ENCODE results near the gene SCCPDH. TPM values are rescaled to one million over a fixed set of nuclear protein-coding genes. Genes with fewer than 3 reads are reported as not detected.
A peak's percentile ranks its signal among the peaks of the same experiment; 100 is the strongest.

SCCPDH gene
- total RNA-seq, 4 donors from 2014 or later: 28.3 to 43.0 (median 35.1) TPM

- ATAC-seq (no peak), DNase-seq (no peak)
- Histone ChIP-seq H3K27me3 (no peaks in the 10 kb centered on the region), H3K36me3 (no peaks in the 10 kb centered on the region), H3K4me3 (no peak overlapping the region), H3K9me3 (no peaks in the 10 kb centered on the region), H3K27ac (peak overlapping the region in 1 of 4 donors; percentile 64), H3K4me1 (peaks cover 9 to 11% of the 10 kb centered on the region in 2 donors)
- intact Hi-C loops (cut with DNase I; ENCODE audit: low total_unique reads) (no loop called here), in situ Hi-C loops (cut with MboI; ENCODE audit: low sequenced_read_pairs in 4 of 4) (no loop called here)
- TF ChIP-seq POLR2A (IDR thresholded peaks at IDR 0.05): no peak
- TF ChIP-seq, protein P1, sequence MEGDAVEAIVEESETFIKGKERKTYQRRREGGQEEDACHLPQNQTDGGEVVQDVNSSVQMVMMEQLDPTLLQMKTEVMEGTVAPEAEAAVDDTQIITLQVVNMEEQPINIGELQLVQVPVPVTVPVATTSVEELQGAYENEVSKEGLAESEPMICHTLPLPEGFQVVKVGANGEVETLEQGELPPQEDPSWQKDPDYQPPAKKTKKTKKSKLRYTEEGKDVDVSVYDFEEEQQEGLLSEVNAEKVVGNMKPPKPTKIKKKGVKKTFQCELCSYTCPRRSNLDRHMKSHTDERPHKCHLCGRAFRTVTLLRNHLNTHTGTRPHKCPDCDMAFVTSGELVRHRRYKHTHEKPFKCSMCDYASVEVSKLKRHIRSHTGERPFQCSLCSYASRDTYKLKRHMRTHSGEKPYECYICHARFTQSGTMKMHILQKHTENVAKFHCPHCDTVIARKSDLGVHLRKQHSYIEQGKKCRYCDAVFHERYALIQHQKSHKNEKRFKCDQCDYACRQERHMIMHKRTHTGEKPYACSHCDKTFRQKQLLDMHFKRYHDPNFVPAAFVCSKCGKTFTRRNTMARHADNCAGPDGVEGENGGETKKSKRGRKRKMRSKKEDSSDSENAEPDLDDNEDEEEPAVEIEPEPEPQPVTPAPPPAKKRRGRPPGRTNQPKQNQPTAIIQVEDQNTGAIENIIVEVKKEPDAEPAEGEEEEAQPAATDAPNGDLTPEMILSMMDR (IDR thresholded peaks at IDR 0.05 in 4 of 5, conservative IDR thresholded peaks at IDR 0.05 in 1 of 5): no peak
These were observed 73.4 kb downstream of the SCCPDH start for GRCh38 chr1:246797597-246797996.

GRCh38 chr1:246798107-246798506 lies 73.9 kb downstream of the SCCPDH start:
- no peak for ATAC-seq
- in situ Hi-C loops (cut with MboI; ENCODE audit: low sequenced_read_pairs in 4 of 4): no loop called here

GRCh38 chr1:246798606-246799496 lies 74.6 kb downstream of the SCCPDH start:
- no peaks in the 10 kb centered on the region for H3K36me3 ChIP-seq
- intact Hi-C loops (cut with DNase I; ENCODE audit: low total_unique reads): no loop called here
- H3K4me1 ChIP-seq: peaks cover 9 to 11% of the 10 kb centered on the region in 2 donors
- ATAC-seq (peak; percentile 74 to 90), DNase-seq (peak; percentile 46 to 74)
- peak overlapping the region; percentile 6 to 70 (median 62) for H3K27ac ChIP-seq
- no peaks in the 10 kb centered on the region for H3K9me3 ChIP-seq
- no peaks in the 10 kb centered on the region for H3K27me3 ChIP-seq
- in situ Hi-C loops (cut with MboI; ENCODE audit: low sequenced_read_pairs in 4 of 4): no loop called here
- H3K4me3 ChIP-seq: no peak overlapping the region
- TF ChIP-seq POLR2A (IDR thresholded peaks at IDR 0.05): peak in 1 of 2 donors; percentile 21
- TF ChIP-seq, protein P1 (IDR thresholded peaks at IDR 0.05 in 4 of 5, conservative IDR thresholded peaks at IDR 0.05 in 1 of 5): no peak

More at GRCh38 chr1:246798107-246798506, 73.9 kb downstream of the SCCPDH start:
- no peak overlapping the region for H3K4me3 ChIP-seq
- TF ChIP-seq, protein P1 (IDR thresholded peaks at IDR 0.05 in 4 of 5, conservative IDR thresholded peaks at IDR 0.05 in 1 of 5): no peak
- TF ChIP-seq POLR2A (IDR thresholded peaks at IDR 0.05): no peak
- no peaks in the 10 kb centered on the region for H3K27me3 ChIP-seq
- peaks cover 9 to 11% of the 10 kb centered on the region in 2 donors for H3K4me1 ChIP-seq
- H3K27ac ChIP-seq: peak overlapping the region; percentile 6 to 70 (median 62)
- intact Hi-C loops (cut with DNase I; ENCODE audit: low total_unique reads): no loop called here
- no peak for DNase-seq
- no peaks in the 10 kb centered on the region for H3K36me3 ChIP-seq
- H3K9me3 ChIP-seq: no peaks in the 10 kb centered on the region

DNA sequence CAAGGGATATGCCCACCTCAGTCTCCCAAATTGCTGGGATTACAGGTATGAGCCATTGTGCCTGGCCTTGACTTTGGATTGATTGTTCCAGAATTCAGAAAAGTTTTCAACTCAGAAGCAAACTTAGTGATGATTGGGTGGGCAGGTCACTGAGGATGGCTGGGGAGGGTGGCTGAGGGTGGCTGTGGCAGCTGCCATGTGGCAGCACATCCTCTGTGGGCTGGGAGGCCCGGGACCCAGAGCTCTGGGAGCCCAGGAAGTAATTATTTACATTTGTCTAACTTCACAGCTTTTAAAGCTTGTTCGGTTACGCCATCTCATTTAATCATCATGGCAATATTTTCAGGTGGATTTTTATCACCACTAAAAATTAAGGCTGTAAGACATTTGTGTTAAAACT lies 76.1 kb downstream of the SCCPDH start:
- no peaks in the 10 kb centered on the region for H3K27me3 ChIP-seq
- no peak overlapping the region for H3K4me3 ChIP-seq
- H3K36me3 ChIP-seq: no peaks in the 10 kb centered on the region
- DNase-seq (no peak), ATAC-seq (no peak)
- H3K4me1 ChIP-seq: peaks cover 4 to 9% of the 10 kb centered on the region in 2 donors
- no peak for TF ChIP-seq POLR2A (IDR thresholded peaks at IDR 0.05)
- TF ChIP-seq, protein P1 (IDR thresholded peaks at IDR 0.05 in 4 of 5, conservative IDR thresholded peaks at IDR 0.05 in 1 of 5): no peak
- in situ Hi-C loops (cut with MboI; ENCODE audit: low sequenced_read_pairs in 4 of 4) (no loop called here), intact Hi-C loops (cut with DNase I; ENCODE audit: low total_unique reads) (no loop called here)
- H3K27ac ChIP-seq: no peak overlapping the region
- H3K9me3 ChIP-seq: no peaks in the 10 kb centered on the region

Measured in gastrocnemius medialis (tissue), 4 donors.